Mesenchymal stem cell (in vitro differentiated cells and primary cell): ENCODE measurements around the gene TMSB10.

Experiments used
- DNase-seq: peaks from one replicate; pipeline ENCODE4 v3.0.0-alpha.2; 2013
- H2AFZ ChIP-seq: one replicate; pipeline ENCODE4 v1.6.1; 2013; ENCODE audit warnings: low read depth, mild to moderate bottlenecking, control low read depth, inconsistent platforms, low read length, moderate library complexity
- H2AK5ac ChIP-seq: 2 replicates; pipeline ENCODE4 v1.6.1; 2013; ENCODE audit warnings: low read length, moderate library complexity, mild to moderate bottlenecking, inconsistent platforms; ENCODE audit not compliant: severe bottlenecking
- H2BK120ac ChIP-seq: one replicate; pipeline ENCODE4 v1.6.1; 2013; ENCODE audit warnings: low read depth, mild to moderate bottlenecking, inconsistent platforms, low read length, moderate library complexity
- H2BK12ac ChIP-seq, 2 experiments: one replicate each; pipeline ENCODE4 v1.6.1; 2013; ENCODE audit warnings: inconsistent platforms in 2 of 2, low read length in 2 of 2, mild to moderate bottlenecking in 2 of 2, moderate library complexity in 2 of 2, control low read depth in 1 of 2
- H2BK15ac ChIP-seq: one replicate; pipeline ENCODE4 v1.6.1; 2013; ENCODE audit warnings: mild to moderate bottlenecking, low read depth, inconsistent platforms; ENCODE audit not compliant: poor library complexity, severe bottlenecking
- H2BK5ac ChIP-seq: 2 replicates; pipeline ENCODE4 v1.6.1; 2013; ENCODE audit warnings: low read depth, mild to moderate bottlenecking, low read length, control low read depth, inconsistent platforms; ENCODE audit not compliant: poor library complexity, severe bottlenecking
- H3K14ac ChIP-seq, 2 experiments: one replicate each; pipeline ENCODE4 v1.6.1; 2013; ENCODE audit warnings: inconsistent platforms in 2 of 2, low read length in 2 of 2, control low read depth in 1 of 2, mild to moderate bottlenecking in 1 of 2, moderate library complexity in 1 of 2
- H3K18ac ChIP-seq, 2 experiments: one replicate each; pipeline ENCODE4 v1.6.1; 2013; ENCODE audit warnings: inconsistent platforms in 2 of 2, low read length in 2 of 2, control low read depth in 1 of 2, low read depth in 1 of 2, mild to moderate bottlenecking in 1 of 2
- H3K23ac ChIP-seq, 2 experiments: one replicate each; pipeline ENCODE4 v1.6.1; 2013; ENCODE audit warnings: inconsistent platforms in 2 of 2, low read length in 2 of 2, mild to moderate bottlenecking in 2 of 2, moderate library complexity in 2 of 2, control low read depth in 1 of 2
- H3K27ac ChIP-seq: 2 replicates; pipeline ENCODE4 v1.5.1; 2013; ENCODE audit warnings: mild to moderate bottlenecking, moderate library complexity, low read length, control low read depth, inconsistent platforms; ENCODE audit not compliant: poor library complexity, severe bottlenecking
- H3K27me3 ChIP-seq, 2 experiments: 2 replicates each; pipeline versions ENCODE4 v1.6.1 to v1.7.0; 2013; ENCODE audit warnings: low read length in 2 of 2, mild to moderate bottlenecking in 2 of 2, moderate library complexity in 2 of 2, control low read depth in 1 of 2, inconsistent platforms in 1 of 2; ENCODE audit not compliant: control insufficient read depth in 1 of 2, insufficient read depth in 1 of 2
- H3K36me3 ChIP-seq, 2 experiments: 2 replicates each; pipeline versions ENCODE4 v1.6.1 to v1.7.0; 2013; ENCODE audit warnings: low read length in 2 of 2, control low read depth in 1 of 2, inconsistent platforms in 1 of 2, low read depth in 1 of 2, mild to moderate bottlenecking in 1 of 2; ENCODE audit not compliant: insufficient read depth in 2 of 2, control insufficient read depth in 1 of 2
- H3K4ac ChIP-seq, 2 experiments: one replicate each; pipeline ENCODE4 v1.6.1; 2013; ENCODE audit warnings: inconsistent platforms in 2 of 2, low read length in 2 of 2, mild to moderate bottlenecking in 2 of 2, moderate library complexity in 2 of 2, control low read depth in 1 of 2, low read depth in 1 of 2
- H3K4me1 ChIP-seq: 2 replicates; pipeline ENCODE4 v1.6.1; 2013; ENCODE audit warnings: low read depth, low read length, control low read depth; ENCODE audit not compliant: control insufficient read depth, insufficient read depth
- H3K4me2 ChIP-seq: 2 replicates; pipeline ENCODE4 v1.6.1; 2013; ENCODE audit warnings: low read length, mild to moderate bottlenecking, inconsistent platforms; ENCODE audit not compliant: poor library complexity, severe bottlenecking
- H3K4me3 ChIP-seq, 2 experiments: 2 replicates each; pipeline versions ENCODE4 v1.5.1 to v1.7.0; 2013; ENCODE audit warnings: low read length in 2 of 2, mild to moderate bottlenecking in 2 of 2, control low read depth in 1 of 2, low read depth in 1 of 2; ENCODE audit not compliant: insufficient read depth in 1 of 2
- H3K79me1 ChIP-seq: replicated peaks from 2 replicates; pipeline ENCODE4 v1.6.1; 2013; ENCODE audit warnings: mild to moderate bottlenecking, control low read depth, low read length, inconsistent platforms; ENCODE audit not compliant: poor library complexity, severe bottlenecking
- H3K9ac ChIP-seq: 2 replicates; pipeline ENCODE4 v1.7.0; 2013; ENCODE audit warnings: mild to moderate bottlenecking, low read length, moderate library complexity
- H3K9me3 ChIP-seq: 2 replicates; pipeline ENCODE4 v1.7.0; 2013; ENCODE audit warnings: mild to moderate bottlenecking, low read length; ENCODE audit not compliant: control insufficient read depth
- H4K8ac ChIP-seq: one replicate; pipeline ENCODE4 v1.6.1; 2013; ENCODE audit warnings: inconsistent platforms, mild to moderate bottlenecking, low read length, moderate library complexity
- H4K91ac ChIP-seq: one replicate; pipeline ENCODE4 v1.6.1; 2013; ENCODE audit warnings: mild to moderate bottlenecking, low read length, inconsistent platforms
- WGBS: methylation state at CpG from one replicate; pipeline ENCODE4 v1.1.7; 2013; ENCODE audit warnings: mixed read lengths; 5-methylcytosine and 5-hydroxymethylcytosine counted together

The TMSB10 gene

GRCh38 chr2:84906900-84907714, 1.7 kb downstream of the TMSB10 start:
- H3K23ac ChIP-seq, result no peak overlapping the region
- H3K9me3 ChIP-seq, result no peaks in the 10 kb centered on the region
- 28% methylated on average over 14 of the region's 15 CpGs for WGBS
- H3K4me1 ChIP-seq, result peaks cover 2% of the 10 kb centered on the region
- no peak overlapping the region for H2AFZ ChIP-seq
- no peak overlapping the region for H3K14ac ChIP-seq
- H2BK5ac ChIP-seq, result no peak overlapping the region
- peak overlapping the region; percentile 41 to 49 for H3K4ac ChIP-seq
- peaks cover 3% of the 10 kb centered on the region for H3K79me1 ChIP-seq
- peak overlapping the region; percentile 56 for H4K8ac ChIP-seq
- no peak overlapping the region for H2BK120ac ChIP-seq
- H3K9ac ChIP-seq, result peak overlapping the region; percentile 100
- peak overlapping the region; percentile 86 for H3K27ac ChIP-seq
- peak overlapping the region in 1 of 2 experiments; percentile 15 for H2BK12ac ChIP-seq
- H2BK15ac ChIP-seq, result no peak overlapping the region
- H3K18ac ChIP-seq, result peak overlapping the region in 1 of 2 experiments; percentile 75
- H3K4me3 ChIP-seq, result peak overlapping the region; percentile 52 to 99
- peak; percentile 83 for DNase-seq
- H3K36me3 ChIP-seq, result peaks cover 17 to 21% of the 10 kb centered on the region in 2 experiments
- H3K4me2 ChIP-seq, result peak overlapping the region; percentile 82
- no peak overlapping the region for H4K91ac ChIP-seq
- no peaks in the 10 kb centered on the region for H3K27me3 ChIP-seq
- H2AK5ac ChIP-seq, result peak overlapping the region; percentile 45

GRCh38 chr2:84908948-84909713, 3.7 kb downstream of the TMSB10 start:
- no peak overlapping the region for H3K4me3 ChIP-seq
- no peak overlapping the region for H3K18ac ChIP-seq
- H4K91ac ChIP-seq, result peak overlapping the region; percentile 49
- no peaks in the 10 kb centered on the region for H3K9me3 ChIP-seq
- H2BK15ac ChIP-seq, result no peak overlapping the region
- peak overlapping the region in 1 of 2 experiments; percentile 61 for H2BK12ac ChIP-seq
- H2AFZ ChIP-seq, result no peak overlapping the region
- no peaks in the 10 kb centered on the region for H3K27me3 ChIP-seq
- no peak overlapping the region for H3K23ac ChIP-seq
- H3K9ac ChIP-seq, result no peak overlapping the region
- peak overlapping the region; percentile 38 for H2BK120ac ChIP-seq
- peaks cover 17 to 21% of the 10 kb centered on the region in 2 experiments for H3K36me3 ChIP-seq
- DNase-seq, result no peak
- H2BK5ac ChIP-seq, result no peak overlapping the region
- no peak overlapping the region for H3K27ac ChIP-seq
- H3K4me2 ChIP-seq, result no peak overlapping the region
- peak overlapping the region; percentile 32 for H4K8ac ChIP-seq
- H3K79me1 ChIP-seq, result peaks cover 3% of the 10 kb centered on the region
- H3K4ac ChIP-seq, result no peak overlapping the region
- WGBS, result 98% methylated on average over 2 of the region's 2 CpGs
- no peak overlapping the region for H2AK5ac ChIP-seq
- H3K14ac ChIP-seq, result no peak overlapping the region
- H3K4me1 ChIP-seq, result peaks cover 2% of the 10 kb centered on the region

GRCh38 chr2:84911135-84911678, 5.8 kb downstream of the TMSB10 start:
- no peak overlapping the region for H2BK12ac ChIP-seq
- H3K4me1 ChIP-seq, result peaks cover 2% of the 10 kb centered on the region
- no peak overlapping the region for H3K14ac ChIP-seq
- H2AK5ac ChIP-seq, result no peak overlapping the region
- no peak overlapping the region for H3K4ac ChIP-seq
- H4K91ac ChIP-seq, result no peak overlapping the region
- no peak overlapping the region for H2BK15ac ChIP-seq
- no peaks in the 10 kb centered on the region for H3K9me3 ChIP-seq
- no peak overlapping the region for H2AFZ ChIP-seq
- H3K4me3 ChIP-seq, result no peak overlapping the region
- H3K18ac ChIP-seq, result no peak overlapping the region
- H3K9ac ChIP-seq, result no peak overlapping the region
- WGBS, result 96% methylated on average over 4 of the region's 5 CpGs
- H3K27ac ChIP-seq, result no peak overlapping the region
- H2BK120ac ChIP-seq, result no peak overlapping the region
- no peak overlapping the region for H4K8ac ChIP-seq
- peaks cover 3% of the 10 kb centered on the region for H3K79me1 ChIP-seq
- no peaks in the 10 kb centered on the region for H3K27me3 ChIP-seq
- H3K4me2 ChIP-seq, result no peak overlapping the region
- H3K36me3 ChIP-seq, result peaks cover 15 to 20% of the 10 kb centered on the region in 2 experiments
- H3K23ac ChIP-seq, result no peak overlapping the region
- DNase-seq, result no peak
- H2BK5ac ChIP-seq, result no peak overlapping the region

- 95% methylated on average over 4 of the region's 4 CpGs for WGBS
- peaks cover 3% of the 10 kb centered on the region for H3K79me1 ChIP-seq
- no peak overlapping the region for H3K4ac ChIP-seq
- DNase-seq, result no peak
- no peaks in the 10 kb centered on the region for H3K9me3 ChIP-seq
- H4K91ac ChIP-seq, result no peak overlapping the region
- H3K4me2 ChIP-seq, result no peak overlapping the region
- no peaks in the 10 kb centered on the region for H3K27me3 ChIP-seq
- H3K23ac ChIP-seq, result no peak overlapping the region
- no peak overlapping the region for H3K4me3 ChIP-seq
- peaks cover 7 to 10% of the 10 kb centered on the region in 2 experiments for H3K36me3 ChIP-seq
- no peak overlapping the region for H3K27ac ChIP-seq
- H2BK120ac ChIP-seq, result no peak overlapping the region
- H2BK15ac ChIP-seq, result no peak overlapping the region
- no peaks in the 10 kb centered on the region for H3K4me1 ChIP-seq
- H4K8ac ChIP-seq, result no peak overlapping the region
- no peak overlapping the region for H2AK5ac ChIP-seq
- H3K18ac ChIP-seq, result no peak overlapping the region
- H2AFZ ChIP-seq, result no peak overlapping the region
- H2BK5ac ChIP-seq, result no peak overlapping the region
- no peak overlapping the region for H3K14ac ChIP-seq
- H3K9ac ChIP-seq, result no peak overlapping the region
- H2BK12ac ChIP-seq, result no peak overlapping the region
Measured at GRCh38 chr2:84912984-84913383, 7.5 kb downstream of the TMSB10 start.
